CD4-positive, alpha-beta T cell treated with Interferon gamma for 1 hour (primary cell): ENCODE measurements around the gene OR7G1.
"Not testable (repeated sequence)": the region's sequence is repeated elsewhere in the genome, so short reads cannot be mapped to it uniquely, and the experiment has no call there.

Experiments
- DNase-seq: peaks from one replicate; pipeline ENCODE4 v3.0.0-alpha.2; 2020

OR7G1 gene

GRCh38 chr19:9076901-9077300 lies 38.7 kb downstream of the OR7G1 start:
- DNase-seq, result no peak

- DNase-seq, result no peak
These were observed 40.3 kb downstream of the OR7G1 start for GRCh38 chr19:9075064-9075949.

GRCh38 chr19:9073806-9074205 lies 41.8 kb downstream of the OR7G1 start:
- no peak for DNase-seq

- DNase-seq, result not testable (repeated sequence)
These were observed 43.8 kb downstream of the OR7G1 start for GRCh38 chr19:9071720-9072119.

GRCh38 chr19:9070066-9070465 lies 45.5 kb downstream of the OR7G1 start:
- DNase-seq, result no peak

- DNase-seq, result no peak
These were observed 50.0 kb downstream of the OR7G1 start for GRCh38 chr19:9065457-9066014.
